HG03460 (cell line): Measurements from ENCODE around the gene KANTR.

Experiments
- ATAC-seq: cut with Tn5 transposase; IDR thresholded peaks from one replicate; pipeline ENCODE4 v1.9.1; 2021; ENCODE audit not compliant: unreplicated experiment

Gene KANTR

DNA sequence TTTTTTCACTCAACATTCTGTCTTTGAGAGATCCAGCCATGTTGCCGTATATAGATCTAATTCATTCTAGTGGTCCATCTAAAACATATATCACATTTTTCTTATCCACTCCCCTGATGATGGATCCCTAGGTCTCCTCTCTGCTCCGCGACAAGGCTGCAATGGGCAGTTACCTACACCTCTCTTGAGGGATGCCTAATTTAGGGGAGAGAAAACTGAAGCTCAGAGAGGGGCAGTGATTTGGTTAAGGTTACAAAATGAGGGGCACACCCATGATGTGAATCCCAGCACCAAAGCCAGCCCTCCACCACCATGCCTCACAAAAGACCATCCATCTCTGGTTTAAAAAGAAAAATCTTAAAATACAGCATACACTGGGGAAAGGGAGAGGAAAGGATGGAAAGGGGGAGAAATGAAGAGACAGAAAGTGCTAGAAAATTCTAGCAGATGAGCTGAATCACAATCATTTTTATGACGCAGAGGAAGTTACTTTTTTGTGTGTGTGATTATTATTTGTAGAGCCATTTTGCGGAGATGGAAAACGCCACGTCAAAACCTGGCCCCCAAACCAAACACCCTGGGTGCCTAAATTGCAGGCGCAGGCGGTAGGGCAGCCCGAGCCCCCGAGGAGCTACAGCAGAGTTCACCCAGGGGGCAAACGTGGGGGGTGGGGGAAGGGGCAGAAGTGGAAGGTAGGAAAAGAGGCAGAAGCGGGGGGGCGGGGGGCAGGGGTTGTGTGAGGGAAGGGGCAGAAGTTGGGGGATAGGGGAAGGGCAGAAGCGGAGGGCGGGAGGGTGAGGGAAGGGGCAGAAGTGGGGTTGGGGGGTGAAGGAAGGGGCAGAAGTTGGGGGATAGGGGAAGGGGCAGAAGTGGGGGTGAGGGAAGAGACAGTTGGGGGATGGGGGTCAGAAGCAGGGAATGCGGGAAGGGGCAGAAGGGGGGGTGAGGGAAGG, 13.0 kb upstream of the KANTR start:
- ATAC-seq, result no peak

DNA sequence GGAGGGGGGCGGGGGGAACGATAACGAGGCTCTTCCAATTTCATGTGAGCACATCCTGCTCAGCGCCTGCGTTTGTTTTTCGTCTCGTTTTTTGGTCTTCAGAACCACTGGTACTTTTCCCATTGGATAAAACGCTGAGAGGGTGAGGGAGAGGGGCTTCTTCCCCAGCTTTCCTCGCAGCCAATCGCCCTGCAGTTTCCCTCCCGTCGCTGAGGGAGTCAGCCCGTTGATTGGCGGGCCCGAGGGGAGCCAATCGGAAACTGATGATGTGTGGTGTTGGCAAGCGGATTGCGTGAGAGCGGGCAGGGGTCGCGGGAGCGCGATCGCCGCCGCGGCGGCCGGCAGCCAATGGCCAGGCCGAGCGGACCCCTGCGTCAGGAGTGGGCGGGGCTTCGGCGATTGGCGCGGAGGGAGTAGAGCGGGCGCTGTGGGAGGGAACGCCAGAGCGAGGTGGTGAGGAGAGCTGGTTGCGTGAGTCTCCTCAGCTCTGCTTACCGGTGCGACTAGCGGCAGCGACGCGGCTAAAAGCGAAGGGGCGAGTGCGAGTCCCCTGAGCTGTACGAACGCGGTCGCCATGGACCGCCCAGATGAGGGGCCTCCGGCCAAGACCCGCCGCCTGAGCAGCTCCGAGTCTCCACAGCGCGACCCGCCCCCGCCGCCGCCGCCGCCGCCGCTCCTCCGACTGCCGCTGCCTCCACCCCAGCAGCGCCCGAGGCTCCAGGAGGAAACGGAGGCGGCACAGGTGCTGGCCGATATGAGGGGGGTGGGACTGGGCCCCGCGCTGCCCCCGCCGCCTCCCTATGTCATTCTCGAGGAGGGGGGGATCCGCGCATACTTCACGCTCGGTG, 11.8 kb upstream of the KANTR start, which contains the start of gene TSPYL2:
Gene TSPYL2, plus strand, starts transcription at position 443 of the 848 bp plus-strand sequence. Its CDS starts 132 bp downstream, at position 575.
- ATAC-seq, result peak; percentile 94

DNA sequence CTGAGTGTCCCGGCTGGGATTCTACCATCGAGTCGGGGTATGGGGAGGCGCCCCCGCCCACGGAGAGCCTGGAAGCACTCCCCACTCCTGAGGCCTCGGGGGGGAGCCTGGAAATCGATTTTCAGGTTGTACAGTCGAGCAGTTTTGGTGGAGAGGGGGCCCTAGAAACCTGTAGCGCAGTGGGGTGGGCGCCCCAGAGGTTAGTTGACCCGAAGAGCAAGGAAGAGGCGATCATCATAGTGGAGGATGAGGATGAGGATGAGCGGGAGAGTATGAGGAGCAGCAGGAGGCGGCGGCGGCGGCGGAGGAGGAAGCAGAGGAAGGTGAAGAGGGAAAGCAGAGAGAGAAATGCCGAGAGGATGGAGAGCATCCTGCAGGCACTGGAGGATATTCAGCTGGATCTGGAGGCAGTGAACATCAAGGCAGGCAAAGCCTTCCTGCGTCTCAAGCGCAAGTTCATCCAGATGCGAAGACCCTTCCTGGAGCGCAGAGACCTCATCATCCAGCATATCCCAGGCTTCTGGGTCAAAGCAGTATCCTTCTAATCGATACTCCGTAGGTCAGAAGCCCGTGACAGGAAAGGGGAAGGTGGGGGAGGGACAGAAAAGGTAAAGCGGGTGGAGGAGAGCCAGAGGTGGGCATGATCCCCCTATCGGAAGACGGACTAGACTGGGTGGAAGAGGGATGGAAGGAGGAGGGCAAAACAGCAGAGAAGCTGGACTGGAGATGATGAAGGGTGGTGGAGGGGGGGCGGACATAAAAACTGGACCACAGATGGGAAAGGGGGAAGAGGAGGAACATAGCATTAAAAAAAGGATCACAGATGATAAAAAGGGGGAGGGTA, 10.9 kb upstream of the KANTR start:
- ATAC-seq, result no peak

DNA sequence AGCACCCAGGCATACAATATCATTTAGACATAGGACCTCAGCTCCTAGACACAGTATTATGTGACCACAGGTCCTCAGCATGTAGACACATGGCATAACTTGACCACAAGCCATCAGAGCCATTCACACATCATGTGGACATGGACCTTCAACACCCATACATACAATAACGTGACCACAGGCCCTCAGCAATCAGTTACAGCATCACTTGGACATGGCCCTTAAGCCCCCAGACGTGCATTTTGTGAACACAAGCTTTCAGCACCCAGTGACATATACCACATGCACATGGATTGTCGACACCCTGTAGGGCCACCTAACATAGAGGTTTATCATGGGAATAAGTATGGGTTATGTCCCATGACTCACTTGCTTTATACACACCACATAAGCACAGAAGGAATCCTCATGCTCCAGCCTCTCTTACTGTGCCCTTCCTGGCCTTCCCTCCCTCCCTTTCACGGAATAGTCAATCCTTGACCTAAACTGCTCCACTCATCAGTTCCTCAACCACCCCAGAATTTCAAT, 9.8 kb upstream of the KANTR start:
- ATAC-seq, result no peak

DNA sequence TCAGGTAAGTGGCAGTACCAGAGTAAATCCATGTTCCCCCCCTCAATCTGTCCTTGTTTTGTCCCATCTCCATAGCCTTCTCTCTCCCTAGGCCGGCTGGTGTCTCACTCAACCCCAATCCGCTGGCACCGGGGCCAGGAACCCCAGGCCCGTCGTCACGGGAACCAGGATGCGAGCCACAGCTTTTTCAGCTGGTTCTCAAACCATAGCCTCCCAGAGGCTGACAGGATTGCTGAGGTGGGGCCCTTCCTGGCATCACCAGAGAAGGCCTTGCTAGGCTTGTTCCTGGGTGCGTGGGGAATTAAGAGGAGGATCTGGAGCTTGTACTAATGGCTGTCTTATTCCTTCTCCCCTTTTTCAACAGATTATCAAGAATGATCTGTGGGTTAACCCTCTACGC, 9.1 kb upstream of the KANTR start:
- no peak for ATAC-seq

- ATAC-seq, result no peak
Measured at GRCh38 chrX:53085661-53086229, 8.2 kb upstream of the KANTR start.

GRCh38 chrX:53086464-53086863, 7.5 kb upstream of the KANTR start:
- ATAC-seq, result no peak

DNA sequence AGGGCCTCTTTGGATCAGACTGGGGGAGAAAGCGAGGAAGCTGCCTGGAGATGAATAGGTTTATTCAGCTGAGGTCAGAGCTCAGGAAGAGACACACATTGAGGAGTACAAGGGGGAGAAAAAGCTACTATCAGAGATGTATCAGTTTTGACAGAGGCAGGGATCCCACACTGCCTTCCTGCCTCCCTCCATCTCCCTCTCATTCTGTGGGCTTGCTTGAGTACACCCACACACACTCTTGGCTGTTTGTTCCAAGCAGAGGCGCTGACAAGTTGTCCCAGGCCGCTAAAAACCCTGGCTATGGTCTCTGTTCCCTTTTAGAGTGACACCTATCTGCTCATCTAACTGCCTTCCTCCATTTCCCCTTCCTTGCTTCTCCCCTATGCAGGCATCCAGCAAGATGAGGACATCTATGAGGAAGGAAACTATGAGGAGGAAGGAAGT, 6.5 kb upstream of the KANTR start:
- no peak for ATAC-seq

DNA sequence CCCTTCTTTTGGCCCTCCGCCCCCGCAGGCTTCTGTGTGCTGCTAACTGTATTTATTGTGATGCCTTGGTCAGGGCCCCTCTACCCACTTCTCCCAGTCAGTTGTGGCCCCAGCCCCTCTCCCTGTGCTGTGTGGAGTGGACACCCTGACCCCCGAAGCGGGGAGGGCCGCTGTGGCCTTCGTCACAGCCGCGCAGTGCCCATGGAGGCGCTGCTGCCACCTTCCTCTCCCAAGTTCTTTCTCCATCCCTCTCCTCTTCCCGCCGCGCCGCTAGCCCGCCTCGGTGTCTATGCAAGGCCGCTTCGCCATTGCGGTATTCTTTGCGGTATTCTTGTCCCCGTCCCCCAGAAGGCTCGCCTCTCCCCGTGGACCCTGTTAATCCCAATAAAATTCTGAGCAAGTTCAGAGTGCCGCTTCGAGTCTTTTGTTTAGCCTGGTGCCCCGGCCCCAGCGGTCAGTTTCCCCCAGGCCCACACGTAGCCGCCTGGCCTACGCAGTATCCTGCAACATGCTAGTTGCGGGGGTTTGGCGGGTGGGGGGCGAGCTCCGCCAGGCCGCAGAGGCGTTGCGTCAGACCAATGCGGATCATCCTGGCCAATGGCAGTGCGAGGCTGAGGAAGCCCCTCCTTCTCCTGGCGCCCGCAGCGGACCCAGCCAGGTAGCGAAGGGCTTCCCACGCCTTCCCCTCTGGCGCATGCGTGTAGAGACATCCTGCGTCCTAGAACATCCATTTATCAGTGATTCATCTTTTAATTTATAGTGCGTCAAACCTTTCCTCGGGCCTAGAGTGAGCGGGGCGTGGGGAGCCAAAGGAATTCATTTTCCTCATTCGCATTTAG, 5.6 kb upstream of the KANTR start:
- peak; percentile 54 for ATAC-seq

DNA sequence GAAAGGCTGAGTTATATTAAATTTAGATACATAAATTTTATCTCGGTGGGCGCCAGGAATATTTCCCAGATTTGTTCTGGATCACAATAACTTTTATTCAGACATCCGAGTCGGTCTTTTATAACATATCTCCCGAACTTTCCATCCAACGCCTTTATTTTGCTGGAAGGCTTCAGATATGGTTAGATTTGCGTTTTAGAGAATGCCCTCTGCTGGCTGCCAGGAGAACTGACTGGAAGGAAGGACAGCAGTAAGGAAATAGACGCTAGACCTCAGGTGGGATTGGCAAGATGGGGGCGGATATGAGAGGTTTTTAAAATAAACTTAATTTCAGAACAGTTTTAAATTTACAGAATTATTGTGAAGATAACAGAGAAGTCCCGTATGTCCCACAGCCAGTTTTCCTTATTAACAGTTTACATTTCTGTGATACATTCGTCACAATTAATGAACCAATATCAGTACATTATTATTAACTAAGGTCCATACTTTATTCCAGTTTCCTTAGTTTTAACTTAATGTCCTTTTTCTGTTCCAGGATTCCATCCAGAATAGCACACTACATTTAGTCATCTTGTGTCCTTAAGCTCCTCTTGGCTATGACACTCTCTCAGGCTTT, 4.6 kb upstream of the KANTR start:
- no peak for ATAC-seq

DNA sequence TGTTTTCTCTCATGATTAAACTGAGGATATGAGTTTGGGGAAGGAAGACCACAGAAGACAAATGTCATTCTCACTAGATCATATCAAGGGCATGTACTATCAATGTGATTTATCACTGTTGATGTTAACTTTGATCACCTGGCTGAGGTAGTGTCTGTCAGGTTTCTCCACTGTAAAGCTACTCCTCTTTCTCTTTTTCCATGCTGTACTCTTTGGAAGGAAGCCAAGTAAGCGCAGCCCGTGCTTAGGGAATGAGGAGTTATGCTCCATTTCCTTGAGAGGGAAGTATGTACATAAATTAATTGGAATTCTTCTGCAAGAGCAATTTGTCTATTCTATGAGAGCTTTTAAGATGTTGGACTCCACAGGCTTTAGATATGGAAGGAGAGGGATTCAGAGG, 4.0 kb upstream of the KANTR start:
- no peak for ATAC-seq

DNA sequence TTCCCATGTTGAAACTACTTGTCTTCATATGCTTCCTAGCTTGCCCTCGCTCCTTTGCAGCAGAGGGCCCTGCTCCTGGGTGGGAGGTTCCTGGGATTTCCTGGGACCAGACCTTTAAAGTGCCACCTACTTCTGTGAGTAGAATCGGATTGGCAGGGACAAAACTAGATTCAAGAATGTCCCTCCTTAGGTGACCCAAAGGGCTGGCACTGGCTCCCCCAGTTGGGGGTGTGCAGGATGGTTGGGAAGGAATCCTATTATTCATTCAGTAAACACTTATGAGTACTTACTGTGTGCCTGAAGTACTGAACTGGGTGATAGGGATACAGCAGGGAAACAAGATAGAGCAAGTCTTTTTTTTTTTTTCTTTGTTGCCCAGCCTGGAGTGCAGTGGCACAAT, 2.6 kb upstream of the KANTR start:
- no peak for ATAC-seq

DNA sequence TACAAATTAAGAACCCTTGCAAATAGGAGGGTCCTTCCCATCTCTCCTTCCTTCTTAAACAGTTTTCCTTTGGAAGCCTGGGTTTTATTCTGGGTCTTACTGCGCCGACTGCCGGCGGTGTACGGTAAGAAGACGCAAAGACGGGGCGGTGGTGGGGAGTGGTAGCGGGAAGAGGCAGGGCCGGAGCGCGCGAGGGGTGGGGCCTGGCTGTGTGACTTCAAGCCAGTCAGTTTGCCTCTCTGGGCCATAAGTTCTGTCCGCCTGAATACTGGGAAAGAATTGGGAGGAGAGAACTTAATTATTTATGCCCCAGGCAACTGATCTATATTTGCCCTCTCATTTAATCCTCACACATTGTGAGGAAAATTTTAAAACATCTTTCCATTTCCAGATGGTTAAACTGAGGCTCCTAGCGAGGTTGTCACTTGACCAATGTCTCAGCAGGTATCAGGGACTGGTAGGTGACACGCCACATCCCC, 726 bp upstream of the KANTR start:
- ATAC-seq, result peak; percentile 55

DNA sequence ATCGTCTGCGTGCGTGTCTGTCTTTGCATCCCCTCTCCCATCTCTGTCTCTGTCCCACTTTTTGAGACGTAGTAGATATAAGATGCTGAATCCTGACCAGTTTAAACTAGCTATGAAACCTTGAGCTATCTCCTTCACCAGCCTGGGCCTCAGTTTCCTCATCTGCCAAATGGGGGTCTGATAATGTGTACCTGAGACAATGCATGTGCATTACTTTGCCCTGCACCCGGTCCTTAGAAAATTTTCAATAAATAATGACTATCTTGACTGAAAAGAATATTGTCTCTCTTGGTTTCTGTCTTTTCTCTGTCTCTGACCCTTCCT, 602 bp downstream of the KANTR start:
- ATAC-seq, result no peak

DNA sequence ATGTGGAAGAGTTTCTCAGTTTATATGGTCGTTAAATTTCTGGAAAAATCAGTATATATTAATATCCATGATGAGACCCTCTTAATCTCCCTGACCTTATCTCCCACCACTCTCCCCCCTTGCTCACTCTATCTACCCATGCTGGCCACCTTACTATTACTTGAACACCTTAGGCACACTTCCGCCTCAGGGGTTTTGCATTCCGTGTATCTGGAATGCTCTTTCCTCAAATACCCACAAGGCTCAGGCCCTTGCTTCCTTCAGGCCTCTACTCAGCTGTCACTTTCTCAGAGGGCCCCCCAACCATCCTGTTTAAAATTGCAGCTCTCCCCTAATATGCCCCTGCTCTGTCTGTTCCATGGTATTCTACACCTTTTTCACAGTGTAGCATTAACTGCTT, 1.9 kb downstream of the KANTR start:
- no peak for ATAC-seq

DNA sequence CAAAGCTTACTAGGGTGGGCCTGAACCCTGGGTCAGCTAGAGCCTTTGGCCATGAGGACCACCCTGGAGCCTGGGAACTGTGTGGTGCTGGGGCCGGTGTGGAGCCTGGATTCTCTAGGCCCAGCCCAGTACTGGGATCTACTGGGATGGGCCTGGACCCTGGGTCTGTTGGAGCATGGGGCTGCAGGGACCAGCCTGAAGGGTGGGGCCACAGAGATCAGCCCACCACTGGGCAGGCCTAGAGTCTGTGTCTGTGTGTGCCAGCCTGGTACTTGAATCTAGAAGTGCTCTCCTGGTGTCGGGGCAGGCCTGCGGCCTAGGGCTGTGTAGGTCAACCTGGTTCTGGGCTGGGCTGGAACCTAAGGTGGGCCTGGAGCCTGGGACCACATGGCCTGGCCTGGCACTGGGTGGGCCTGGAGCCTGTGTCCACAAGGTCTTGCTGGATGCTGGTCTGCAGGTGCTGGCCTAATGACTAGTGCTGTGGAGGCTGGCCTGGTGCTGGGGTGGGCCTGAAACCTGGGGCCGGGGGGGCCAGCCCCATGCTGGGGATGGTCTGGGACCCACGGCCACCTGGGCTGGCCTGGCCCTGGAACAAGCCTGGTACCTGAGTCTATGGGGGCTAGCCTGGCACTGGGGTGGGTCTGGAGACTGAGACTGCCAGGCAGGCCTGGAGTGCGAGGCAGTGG, 21.1 kb downstream of the KANTR start:
- no peak for ATAC-seq

DNA sequence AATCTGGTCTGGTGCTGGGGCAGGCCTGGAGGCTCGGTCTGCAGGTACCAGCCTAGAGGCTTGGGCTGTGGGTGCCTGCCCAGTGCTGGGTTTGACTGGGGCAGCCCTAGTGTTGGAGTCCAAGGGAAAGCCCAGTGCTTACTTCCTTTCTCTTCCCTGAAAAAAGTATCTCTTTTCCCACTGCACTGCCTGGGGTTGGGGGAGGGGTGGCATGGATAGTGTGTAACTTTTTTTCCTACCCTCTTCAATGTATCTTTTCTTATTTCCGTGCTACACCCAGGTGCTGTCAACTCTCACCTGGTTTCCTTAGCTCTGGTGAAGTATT, 21.6 kb downstream of the KANTR start:
- ATAC-seq, result no peak

GRCh38 chrX:53116101-53116500, 22.2 kb downstream of the KANTR start:
- no peak for ATAC-seq

- ATAC-seq, result no peak
Measured at GRCh38 chrX:53122013-53122412, 28.1 kb downstream of the KANTR start.
